Measurements from ENCODE around the gene CYP27B1. TPM values are rescaled to one million over a fixed set of nuclear protein-coding genes. Genes with fewer than 3 reads are reported as not detected.

CYP27B1 gene
- total RNA-seq, 4 donors from 2014 or later = 0.17 to 0.44 TPM; not detected in 2

GRCh38 chr12:57811028-57811755, 44.3 kb upstream of the CYP27B1 start:
- no peak for TF ChIP-seq CTCF (IDR thresholded peaks at IDR 0.05; ENCODE audit: low read depth)

- no peak for TF ChIP-seq CTCF (IDR thresholded peaks at IDR 0.05; ENCODE audit: low read depth)
Measured at GRCh38 chr12:57810450-57810849, 43.6 kb upstream of the CYP27B1 start.

DNA sequence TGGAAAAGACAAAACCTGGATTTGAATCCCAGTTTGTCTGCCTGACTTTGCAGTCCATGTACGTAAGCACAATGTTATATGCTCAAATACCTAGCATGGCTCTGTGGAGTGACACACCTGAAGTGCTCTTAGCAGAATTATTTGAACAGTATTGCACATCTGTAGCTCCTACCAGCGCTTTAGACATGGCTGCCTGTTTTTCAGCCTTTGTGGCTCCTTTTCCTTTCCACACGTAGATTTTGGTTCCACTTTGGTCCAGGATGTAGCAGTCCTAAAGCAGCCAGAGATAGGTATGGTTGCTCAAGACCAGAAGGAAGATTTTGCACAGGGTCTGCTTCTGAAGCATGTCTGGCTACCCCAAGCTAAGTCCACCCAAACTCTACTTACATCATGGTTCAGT, 42.5 kb upstream of the CYP27B1 start:
- no peak for TF ChIP-seq CTCF (IDR thresholded peaks at IDR 0.05; ENCODE audit: low read depth)

GRCh38 chr12:57808351-57808750, 41.5 kb upstream of the CYP27B1 start:
- no peak for TF ChIP-seq CTCF (IDR thresholded peaks at IDR 0.05; ENCODE audit: low read depth)

- TF ChIP-seq CTCF (IDR thresholded peaks at IDR 0.05; ENCODE audit: low read depth) = no peak
Measured at GRCh38 chr12:57807285-57807684, 40.4 kb upstream of the CYP27B1 start.

DNA sequence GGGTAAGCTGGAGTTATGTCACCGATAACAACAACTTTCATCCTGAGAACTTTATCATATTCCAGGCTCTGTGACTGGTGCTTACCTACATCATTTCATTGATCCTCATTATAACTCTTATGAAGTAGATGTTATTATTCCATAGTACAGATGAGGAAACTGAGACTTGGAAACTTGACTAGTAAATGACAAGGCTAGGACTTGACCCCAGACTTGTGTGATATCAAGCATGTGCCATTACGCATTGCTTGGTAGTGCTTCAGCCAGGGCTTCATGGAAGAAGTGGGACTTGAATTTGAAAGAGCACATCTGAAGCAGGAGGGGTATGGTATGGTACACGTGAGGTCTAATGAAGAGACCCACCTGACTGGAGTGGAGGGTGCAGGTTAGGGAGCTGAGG, 39.8 kb upstream of the CYP27B1 start:
- no peak for TF ChIP-seq CTCF (IDR thresholded peaks at IDR 0.05; ENCODE audit: low read depth)

- TF ChIP-seq CTCF (IDR thresholded peaks at IDR 0.05; ENCODE audit: low read depth) = no peak
Measured at GRCh38 chr12:57803319-57803893, 36.5 kb upstream of the CYP27B1 start.

All from subcutaneous adipose tissue (tissue), 4 donors.